Eye (tissue), 1 donor: ENCODE measurements around the gene MLYCD.

Source experiments
- DNase-seq: peaks from one replicate; pipeline ENCODE4 v3.0.0-alpha.2; 2015

The MLYCD gene

DNA sequence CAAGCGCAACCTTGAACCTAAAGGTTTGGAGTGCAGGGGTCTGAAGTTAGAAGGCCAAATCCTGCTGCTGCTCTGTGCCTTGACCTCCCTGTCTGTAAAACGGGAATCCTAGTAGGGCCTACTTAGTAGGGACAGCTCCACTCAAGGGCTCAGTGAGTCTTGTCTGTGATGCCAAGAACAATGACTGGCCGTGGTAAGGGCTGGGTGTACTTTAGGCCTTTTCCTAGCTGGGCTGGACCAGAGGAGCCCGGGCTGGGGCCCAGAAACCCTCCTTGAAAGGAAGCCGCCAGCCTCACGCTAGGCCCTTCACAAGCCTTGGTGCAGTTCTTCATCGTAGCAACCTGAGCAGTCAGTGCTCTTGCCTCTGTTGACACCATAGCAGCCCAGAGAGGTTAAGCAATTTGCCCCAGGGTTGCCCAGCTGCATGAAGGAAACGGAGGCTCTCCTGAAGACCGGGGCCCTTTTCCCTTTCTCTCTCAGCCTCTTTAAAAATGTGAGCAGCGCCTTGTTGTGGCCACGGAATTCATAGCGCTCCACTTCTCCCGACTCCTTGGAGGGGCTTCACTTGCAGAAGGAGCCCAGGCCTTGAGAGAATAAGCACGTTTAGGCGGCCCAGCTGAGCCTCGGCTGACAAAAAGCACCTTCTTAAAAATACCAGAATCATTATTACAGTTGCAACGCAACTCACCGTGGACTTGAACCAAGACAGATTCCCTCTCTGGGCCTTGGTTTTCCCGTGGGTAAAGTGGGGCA, 73.5 kb downstream of the MLYCD start:
- no peak for DNase-seq

DNA sequence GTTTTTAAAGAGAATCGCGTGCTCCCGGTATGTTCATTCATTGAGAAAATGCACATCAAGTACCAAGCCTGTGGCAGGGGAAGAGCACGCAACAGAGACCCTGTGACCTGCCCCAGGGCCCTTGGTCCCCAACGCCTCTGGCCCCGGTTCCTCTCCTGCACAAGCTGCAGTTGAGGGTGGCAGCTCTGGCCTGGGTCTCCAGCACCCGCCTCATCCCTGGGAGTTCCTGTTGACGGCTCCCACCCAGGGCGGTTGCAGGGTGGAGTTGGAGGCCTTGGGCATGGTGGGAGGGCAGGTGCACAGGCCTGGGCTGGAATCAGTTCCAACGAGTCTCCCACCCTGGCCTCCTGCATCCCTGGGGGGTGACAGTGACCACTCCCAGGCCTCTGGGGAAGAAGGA, 74.2 kb downstream of the MLYCD start:
- no peak for DNase-seq

DNA sequence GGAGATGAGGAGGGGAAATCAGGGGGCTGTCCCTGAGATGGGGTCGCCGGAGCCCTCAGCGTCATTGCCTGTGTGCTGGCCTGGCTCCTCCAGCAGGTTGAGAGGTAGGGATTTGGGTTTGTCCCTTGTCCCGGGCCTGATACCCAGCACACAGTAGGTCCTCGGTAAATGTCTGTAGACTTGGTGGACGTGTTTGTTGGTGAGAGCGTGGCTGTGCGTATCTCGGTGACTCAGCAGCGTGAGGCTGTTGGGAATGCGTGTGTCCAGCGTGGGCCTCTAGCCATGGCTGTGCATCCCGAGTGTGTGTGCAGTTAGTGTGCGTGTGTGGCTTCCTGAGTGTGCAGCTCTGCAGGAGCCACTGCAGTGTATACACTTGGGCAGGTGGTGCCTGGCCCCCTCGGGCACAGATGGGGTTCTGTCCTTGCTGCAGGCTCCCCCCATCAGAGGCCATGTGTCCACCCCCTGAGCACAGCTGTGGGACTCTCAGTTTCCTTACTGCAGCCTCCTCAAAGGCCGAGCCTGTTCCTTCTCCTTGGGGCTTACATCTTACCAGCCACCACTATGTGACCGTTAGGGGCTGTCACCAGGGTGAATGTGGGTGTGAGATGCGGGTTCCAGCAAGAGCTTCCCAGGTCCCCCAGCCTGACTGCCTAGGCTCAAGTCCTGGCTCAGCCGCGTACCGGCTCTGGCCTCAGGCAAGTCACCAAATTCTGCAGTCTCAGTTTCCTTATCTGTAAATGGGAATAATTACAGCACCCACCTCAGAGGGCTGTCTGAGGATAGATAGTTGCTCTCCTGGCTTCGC, 74.9 kb downstream of the MLYCD start:
- DNase-seq, result no peak

GRCh38 chr16:83974475-83974874, 75.6 kb downstream of the MLYCD start:
- peak; percentile 46 for DNase-seq

DNA sequence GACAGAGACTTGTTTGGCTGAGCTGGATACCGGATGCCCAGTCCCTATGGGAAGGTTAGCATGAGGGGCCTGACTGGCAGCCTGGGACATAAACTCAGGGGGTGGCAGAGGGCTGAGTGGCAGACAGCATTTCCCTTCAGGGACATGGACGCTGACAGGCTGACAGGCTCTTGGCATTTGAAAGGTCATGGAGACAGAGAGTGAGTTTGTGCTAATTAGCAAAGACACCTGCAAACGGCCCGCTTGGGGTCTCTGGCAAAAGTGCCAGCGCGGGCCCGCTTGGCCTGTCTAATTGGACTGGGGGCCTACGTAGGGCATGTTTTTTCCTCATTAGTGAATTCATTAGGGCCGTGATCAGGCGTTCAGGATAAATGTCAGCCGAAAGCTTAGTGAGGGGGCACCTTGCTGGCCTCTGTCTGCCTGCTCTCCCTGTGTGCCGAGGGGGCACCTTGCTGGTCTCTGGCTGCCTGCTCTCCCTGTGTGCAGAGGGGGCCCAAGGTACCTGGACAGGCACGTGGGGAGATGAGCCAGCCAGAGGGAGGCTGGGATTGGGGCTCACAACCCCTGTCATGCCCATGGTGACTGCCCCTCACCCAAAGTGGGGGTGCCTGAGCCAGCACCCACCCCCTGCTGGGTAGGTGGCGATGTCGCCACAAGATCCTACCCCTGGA, 76.8 kb downstream of the MLYCD start:
- DNase-seq, result peak; percentile 80
